Measurements from ENCODE around the gene SLC38A10.
"Not testable (repeated sequence)": the region's sequence is repeated elsewhere in the genome, so short reads cannot be mapped to it uniquely, and the experiment has no call there.

Gene SLC38A10

GRCh38 chr17:81232616-81233241 is 62.4 kb downstream of the SLC38A10 start:
- Histone ChIP-seq H3K9me3 (replicated peaks; ENCODE audit: low read length) (no peaks in the 10 kb centered on the region), H3K4me1 (ENCODE audit: control insufficient read depth, insufficient read depth, low read length) (peaks cover 5% of the 10 kb centered on the region), H3K9ac (ENCODE audit: low read depth, low read length) (no peak overlapping the region), H3K4me2 (ENCODE audit: low read length) (no peak overlapping the region), H3K4me3 (ENCODE audit: low read length) (no peak overlapping the region), H3K27me3 (ENCODE audit: control insufficient read depth, insufficient read depth, low read length) (no peaks in the 10 kb centered on the region), H3K36me3 (ENCODE audit: insufficient read depth, low read length) (peaks cover 32% of the 10 kb centered on the region)

- Histone ChIP-seq H3K36me3 (ENCODE audit: insufficient read depth, low read length) (peaks cover 34% of the 10 kb centered on the region), H3K4me2 (ENCODE audit: low read length) (no peak overlapping the region), H3K27me3 (ENCODE audit: control insufficient read depth, insufficient read depth, low read length) (no peaks in the 10 kb centered on the region), H3K4me3 (ENCODE audit: low read length) (no peak overlapping the region), H3K9ac (ENCODE audit: low read depth, low read length) (no peak overlapping the region), H3K4me1 (ENCODE audit: control insufficient read depth, insufficient read depth, low read length) (no peaks in the 10 kb centered on the region), H3K9me3 (replicated peaks; ENCODE audit: low read length) (no peaks in the 10 kb centered on the region)
Measured at GRCh38 chr17:81231766-81232581, 63.1 kb downstream of the SLC38A10 start.

GRCh38 chr17:81231121-81231645 is 63.9 kb downstream of the SLC38A10 start:
- H3K4me3 ChIP-seq (ENCODE audit: low read length): no peak overlapping the region
- H3K27me3 ChIP-seq (ENCODE audit: control insufficient read depth, insufficient read depth, low read length): no peaks in the 10 kb centered on the region
- no peak overlapping the region for H3K9ac ChIP-seq (ENCODE audit: low read depth, low read length)
- H3K4me1 ChIP-seq (ENCODE audit: control insufficient read depth, insufficient read depth, low read length): no peaks in the 10 kb centered on the region
- no peaks in the 10 kb centered on the region for H3K9me3 ChIP-seq (replicated peaks; ENCODE audit: low read length)
- peaks cover 34% of the 10 kb centered on the region for H3K36me3 ChIP-seq (ENCODE audit: insufficient read depth, low read length)
- no peak overlapping the region for H3K4me2 ChIP-seq (ENCODE audit: low read length)

GRCh38 chr17:81230043-81230820 is 64.9 kb downstream of the SLC38A10 start:
- Histone ChIP-seq H3K27me3 (ENCODE audit: control insufficient read depth, insufficient read depth, low read length) (no peaks in the 10 kb centered on the region), H3K36me3 (ENCODE audit: insufficient read depth, low read length) (peaks cover 34% of the 10 kb centered on the region), H3K4me3 (ENCODE audit: low read length) (no peak overlapping the region), H3K4me1 (ENCODE audit: control insufficient read depth, insufficient read depth, low read length) (no peaks in the 10 kb centered on the region), H3K4me2 (ENCODE audit: low read length) (no peak overlapping the region), H3K9ac (ENCODE audit: low read depth, low read length) (no peak overlapping the region), H3K9me3 (replicated peaks; ENCODE audit: low read length) (no peaks in the 10 kb centered on the region)

- no peak overlapping the region for H3K9ac ChIP-seq (ENCODE audit: low read depth, low read length)
- no peak overlapping the region for H3K4me2 ChIP-seq (ENCODE audit: low read length)
- no peaks in the 10 kb centered on the region for H3K4me1 ChIP-seq (ENCODE audit: control insufficient read depth, insufficient read depth, low read length)
- H3K27me3 ChIP-seq (ENCODE audit: control insufficient read depth, insufficient read depth, low read length): no peaks in the 10 kb centered on the region
- no peaks in the 10 kb centered on the region for H3K9me3 ChIP-seq (replicated peaks; ENCODE audit: low read length)
- peaks cover 34% of the 10 kb centered on the region for H3K36me3 ChIP-seq (ENCODE audit: insufficient read depth, low read length)
- no peak overlapping the region for H3K4me3 ChIP-seq (ENCODE audit: low read length)
Measured at GRCh38 chr17:81229666-81229920, 65.5 kb downstream of the SLC38A10 start.

GRCh38 chr17:81228834-81229665 is 66.1 kb downstream of the SLC38A10 start:
- Histone ChIP-seq H3K9ac (ENCODE audit: low read depth, low read length) (no peak overlapping the region), H3K4me2 (ENCODE audit: low read length) (no peak overlapping the region), H3K9me3 (replicated peaks; ENCODE audit: low read length) (no peaks in the 10 kb centered on the region), H3K4me1 (ENCODE audit: control insufficient read depth, insufficient read depth, low read length) (no peaks in the 10 kb centered on the region), H3K27me3 (ENCODE audit: control insufficient read depth, insufficient read depth, low read length) (no peaks in the 10 kb centered on the region), H3K36me3 (ENCODE audit: insufficient read depth, low read length) (peaks cover 34% of the 10 kb centered on the region), H3K4me3 (ENCODE audit: low read length) (no peak overlapping the region)

- peaks cover 3% of the 10 kb centered on the region for H3K4me1 ChIP-seq (ENCODE audit: control insufficient read depth, insufficient read depth, low read length)
- H3K27me3 ChIP-seq (ENCODE audit: control insufficient read depth, insufficient read depth, low read length): no peaks in the 10 kb centered on the region
- H3K9me3 ChIP-seq (replicated peaks; ENCODE audit: low read length): no peaks in the 10 kb centered on the region
- no peak overlapping the region for H3K9ac ChIP-seq (ENCODE audit: low read depth, low read length)
- no peak overlapping the region for H3K4me2 ChIP-seq (ENCODE audit: low read length)
- H3K36me3 ChIP-seq (ENCODE audit: insufficient read depth, low read length): peaks cover 34% of the 10 kb centered on the region
- no peak overlapping the region for H3K4me3 ChIP-seq (ENCODE audit: low read length)
Measured at GRCh38 chr17:81228420-81228819, 66.7 kb downstream of the SLC38A10 start.

GRCh38 chr17:81227630-81228029 is 67.5 kb downstream of the SLC38A10 start:
- peaks cover 30% of the 10 kb centered on the region for H3K36me3 ChIP-seq (ENCODE audit: insufficient read depth, low read length)
- H3K9ac ChIP-seq (ENCODE audit: low read depth, low read length); H3K4me1 ChIP-seq (ENCODE audit: control insufficient read depth, insufficient read depth, low read length); H3K4me2 ChIP-seq (ENCODE audit: low read length); H3K9me3 ChIP-seq (replicated peaks; ENCODE audit: low read length); H3K4me3 ChIP-seq (ENCODE audit: low read length); H3K27me3 ChIP-seq (ENCODE audit: control insufficient read depth, insufficient read depth, low read length): not testable (repeated sequence)

GRCh38 chr17:81223762-81224130 is 71.4 kb downstream of the SLC38A10 start:
- H3K4me3 ChIP-seq (ENCODE audit: low read length): peak overlapping the region; percentile 65
- H3K9ac ChIP-seq (ENCODE audit: low read depth, low read length): peak overlapping the region; percentile 31
- no peaks in the 10 kb centered on the region for H3K27me3 ChIP-seq (ENCODE audit: control insufficient read depth, insufficient read depth, low read length)
- H3K4me2 ChIP-seq (ENCODE audit: low read length): peak overlapping the region; percentile 82
- H3K36me3 ChIP-seq (ENCODE audit: insufficient read depth, low read length): peaks cover 4% of the 10 kb centered on the region
- H3K9me3 ChIP-seq (replicated peaks; ENCODE audit: low read length): no peaks in the 10 kb centered on the region
- H3K4me1 ChIP-seq (ENCODE audit: control insufficient read depth, insufficient read depth, low read length): peaks cover 15% of the 10 kb centered on the region

- H3K4me2 ChIP-seq (ENCODE audit: low read length): peak within 1 kb of the TSS; percentile 99
- peak within 1 kb of the TSS; percentile 87 for H3K4me3 ChIP-seq (ENCODE audit: low read length)
- H3K9me3 ChIP-seq (replicated peaks; ENCODE audit: low read length): no peaks in the 10 kb centered on the region
- peaks cover 15% of the 10 kb centered on the region for H3K4me1 ChIP-seq (ENCODE audit: control insufficient read depth, insufficient read depth, low read length)
- peak within 1 kb of the TSS; percentile 86 for H3K9ac ChIP-seq (ENCODE audit: low read depth, low read length)
- no peaks in the 10 kb centered on the region for H3K27me3 ChIP-seq (ENCODE audit: control insufficient read depth, insufficient read depth, low read length)
- peaks cover 4% of the 10 kb centered on the region for H3K36me3 ChIP-seq (ENCODE audit: insufficient read depth, low read length)
Measured at GRCh38 chr17:81222906-81223761, 72.0 kb downstream of the SLC38A10 start, which contains the start of gene CEP131. TSS of gene CEP131 (minus strand) at chr17:81222965. CDS start at chr17:81220056, 2,909 bp downstream.
